ENCODE measurements around the gene TMC5. TPM values are rescaled to one million over a fixed set of nuclear protein-coding genes. Genes with fewer than 3 reads are reported as not detected.

Gene TMC5
- total and polyA plus RNA-seq, 7 donors: 0.01 to 0.04 TPM; not detected in 5

Other genes starting within 250 kb of the TMC5 start
- gene SYT17, start 249.6 kb upstream of the TMC5 start, total RNA-seq: under 1 TPM; 0.08 to 0.58 (median 0.45) TPM
- gene SYT17, start 249.6 kb upstream of the TMC5 start, polyA plus RNA-seq: under 1 TPM; 0.25 to 0.55 (median 0.30) TPM
- gene CLEC19A, start 132.2 kb upstream of the TMC5 start, total RNA-seq: not detected
- gene CLEC19A, start 132.2 kb upstream of the TMC5 start, polyA plus RNA-seq: not detected
- gene GDE1, start 104.2 kb downstream of the TMC5 start, total RNA-seq: 10 to 100 TPM; 50.0 to 66.3 (median 54.4) TPM
- 10 to 100 TPM; 30.8 to 90.1 (median 51.2) TPM for gene GDE1, start 104.2 kb downstream of the TMC5 start, polyA plus RNA-seq
- 10 to 100 TPM in 1 of 4 donors, 1 to 10 TPM in 3; 4.9 to 10.9 (median 7.0) TPM for gene CCP110, start 106.1 kb downstream of the TMC5 start, total RNA-seq
- 10 to 100 TPM in 1 of 3 donors, 1 to 10 TPM in 2; 4.4 to 16.1 (median 4.8) TPM for gene CCP110, start 106.1 kb downstream of the TMC5 start, polyA plus RNA-seq
- gene VPS35L, start 137.8 kb downstream of the TMC5 start, total RNA-seq: 10 to 100 TPM; 27.8 to 34.6 (median 32.4) TPM
- gene VPS35L, start 137.8 kb downstream of the TMC5 start, polyA plus RNA-seq: 10 to 100 TPM; 12.6 to 20.2 (median 13.6) TPM